Body of pancreas (tissue), 4 donors: ENCODE data around the gene WDR64.
"Not testable (repeated sequence)": the region's sequence is repeated elsewhere in the genome, so short reads cannot be mapped to it uniquely, and the experiment has no call there.

Experiments
- CTCF ChIP-seq, 7 experiments: fragments of 450-650 bp in 4 of 7; fragments of 200-600 bp in 3 of 7; sonication (generic) in 3 of 7; IDR thresholded peaks; one replicate each; pipeline ENCODE4 v1.5.1; 2016 to 2019; ENCODE audit warnings: antibody characterized with exemption in 7 of 7
- POLR2A ChIP-seq, 3 donors: fragments of 450-650 bp; IDR thresholded peaks; one replicate each; pipeline ENCODE4 v1.6.1; 2016; ENCODE audit warnings: antibody characterized with exemption in 3 of 3, mild to moderate bottlenecking in 2 of 3

- not testable (repeated sequence) for TF ChIP-seq CTCF, POLR2A (IDR thresholded peaks at IDR 0.05)
These were observed 152.6 kb downstream of the WDR64 start for GRCh38 chr1:241804706-241805105.
